ENCODE measurements around the gene AHDC1. TPM values are rescaled to one million over a fixed set of nuclear protein-coding genes. Genes with fewer than 3 reads are reported as not detected.

The AHDC1 gene
- total and polyA plus RNA-seq, 9 of the 15 experiments (the other 6 are each of a cell fraction or from before 2014, with no cell fraction given) = 0.21 to 36.4 (median 4.7) TPM

DNA sequence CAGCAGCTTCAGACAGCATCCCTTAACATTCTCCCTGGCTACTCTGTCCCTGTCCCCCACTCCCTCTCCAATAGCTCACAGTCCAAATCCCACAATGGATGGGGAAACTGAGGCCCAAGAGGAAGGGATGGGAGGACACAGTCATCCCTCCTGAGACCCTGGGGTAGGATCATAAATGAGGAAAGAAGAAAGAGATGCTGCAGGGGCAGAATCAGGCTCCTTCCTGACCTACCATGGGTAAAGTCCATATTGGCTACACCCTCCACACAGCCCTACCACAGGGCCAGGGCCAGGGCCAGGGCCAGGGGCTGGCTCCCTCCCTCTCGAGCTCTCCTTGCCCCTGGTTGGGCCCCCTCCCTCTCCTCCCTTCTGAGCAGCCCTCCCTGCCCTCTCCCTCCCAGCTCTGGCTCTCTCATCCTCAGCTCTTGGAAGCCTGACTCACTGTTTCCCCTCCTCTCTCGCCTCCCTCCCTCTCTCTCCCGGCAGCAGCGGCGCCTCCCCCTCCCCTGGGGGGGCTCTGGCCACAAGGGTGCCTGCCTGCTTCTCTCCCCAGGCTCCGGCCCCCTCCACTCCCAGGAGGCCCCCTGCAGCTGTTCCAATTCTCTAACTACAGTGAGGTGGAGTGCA, 4.9 kb downstream of the AHDC1 start (continued):
- no peak for TF ChIP-seq ZNF785 (CRISPR knock-in tag; IDR thresholded peaks at IDR 0.05)
- TF ChIP-seq POLR2AphosphoS2 (IDR thresholded peaks at IDR 0.05; ENCODE audit: low read length) = no peak
- TF ChIP-seq, protein P1, sequence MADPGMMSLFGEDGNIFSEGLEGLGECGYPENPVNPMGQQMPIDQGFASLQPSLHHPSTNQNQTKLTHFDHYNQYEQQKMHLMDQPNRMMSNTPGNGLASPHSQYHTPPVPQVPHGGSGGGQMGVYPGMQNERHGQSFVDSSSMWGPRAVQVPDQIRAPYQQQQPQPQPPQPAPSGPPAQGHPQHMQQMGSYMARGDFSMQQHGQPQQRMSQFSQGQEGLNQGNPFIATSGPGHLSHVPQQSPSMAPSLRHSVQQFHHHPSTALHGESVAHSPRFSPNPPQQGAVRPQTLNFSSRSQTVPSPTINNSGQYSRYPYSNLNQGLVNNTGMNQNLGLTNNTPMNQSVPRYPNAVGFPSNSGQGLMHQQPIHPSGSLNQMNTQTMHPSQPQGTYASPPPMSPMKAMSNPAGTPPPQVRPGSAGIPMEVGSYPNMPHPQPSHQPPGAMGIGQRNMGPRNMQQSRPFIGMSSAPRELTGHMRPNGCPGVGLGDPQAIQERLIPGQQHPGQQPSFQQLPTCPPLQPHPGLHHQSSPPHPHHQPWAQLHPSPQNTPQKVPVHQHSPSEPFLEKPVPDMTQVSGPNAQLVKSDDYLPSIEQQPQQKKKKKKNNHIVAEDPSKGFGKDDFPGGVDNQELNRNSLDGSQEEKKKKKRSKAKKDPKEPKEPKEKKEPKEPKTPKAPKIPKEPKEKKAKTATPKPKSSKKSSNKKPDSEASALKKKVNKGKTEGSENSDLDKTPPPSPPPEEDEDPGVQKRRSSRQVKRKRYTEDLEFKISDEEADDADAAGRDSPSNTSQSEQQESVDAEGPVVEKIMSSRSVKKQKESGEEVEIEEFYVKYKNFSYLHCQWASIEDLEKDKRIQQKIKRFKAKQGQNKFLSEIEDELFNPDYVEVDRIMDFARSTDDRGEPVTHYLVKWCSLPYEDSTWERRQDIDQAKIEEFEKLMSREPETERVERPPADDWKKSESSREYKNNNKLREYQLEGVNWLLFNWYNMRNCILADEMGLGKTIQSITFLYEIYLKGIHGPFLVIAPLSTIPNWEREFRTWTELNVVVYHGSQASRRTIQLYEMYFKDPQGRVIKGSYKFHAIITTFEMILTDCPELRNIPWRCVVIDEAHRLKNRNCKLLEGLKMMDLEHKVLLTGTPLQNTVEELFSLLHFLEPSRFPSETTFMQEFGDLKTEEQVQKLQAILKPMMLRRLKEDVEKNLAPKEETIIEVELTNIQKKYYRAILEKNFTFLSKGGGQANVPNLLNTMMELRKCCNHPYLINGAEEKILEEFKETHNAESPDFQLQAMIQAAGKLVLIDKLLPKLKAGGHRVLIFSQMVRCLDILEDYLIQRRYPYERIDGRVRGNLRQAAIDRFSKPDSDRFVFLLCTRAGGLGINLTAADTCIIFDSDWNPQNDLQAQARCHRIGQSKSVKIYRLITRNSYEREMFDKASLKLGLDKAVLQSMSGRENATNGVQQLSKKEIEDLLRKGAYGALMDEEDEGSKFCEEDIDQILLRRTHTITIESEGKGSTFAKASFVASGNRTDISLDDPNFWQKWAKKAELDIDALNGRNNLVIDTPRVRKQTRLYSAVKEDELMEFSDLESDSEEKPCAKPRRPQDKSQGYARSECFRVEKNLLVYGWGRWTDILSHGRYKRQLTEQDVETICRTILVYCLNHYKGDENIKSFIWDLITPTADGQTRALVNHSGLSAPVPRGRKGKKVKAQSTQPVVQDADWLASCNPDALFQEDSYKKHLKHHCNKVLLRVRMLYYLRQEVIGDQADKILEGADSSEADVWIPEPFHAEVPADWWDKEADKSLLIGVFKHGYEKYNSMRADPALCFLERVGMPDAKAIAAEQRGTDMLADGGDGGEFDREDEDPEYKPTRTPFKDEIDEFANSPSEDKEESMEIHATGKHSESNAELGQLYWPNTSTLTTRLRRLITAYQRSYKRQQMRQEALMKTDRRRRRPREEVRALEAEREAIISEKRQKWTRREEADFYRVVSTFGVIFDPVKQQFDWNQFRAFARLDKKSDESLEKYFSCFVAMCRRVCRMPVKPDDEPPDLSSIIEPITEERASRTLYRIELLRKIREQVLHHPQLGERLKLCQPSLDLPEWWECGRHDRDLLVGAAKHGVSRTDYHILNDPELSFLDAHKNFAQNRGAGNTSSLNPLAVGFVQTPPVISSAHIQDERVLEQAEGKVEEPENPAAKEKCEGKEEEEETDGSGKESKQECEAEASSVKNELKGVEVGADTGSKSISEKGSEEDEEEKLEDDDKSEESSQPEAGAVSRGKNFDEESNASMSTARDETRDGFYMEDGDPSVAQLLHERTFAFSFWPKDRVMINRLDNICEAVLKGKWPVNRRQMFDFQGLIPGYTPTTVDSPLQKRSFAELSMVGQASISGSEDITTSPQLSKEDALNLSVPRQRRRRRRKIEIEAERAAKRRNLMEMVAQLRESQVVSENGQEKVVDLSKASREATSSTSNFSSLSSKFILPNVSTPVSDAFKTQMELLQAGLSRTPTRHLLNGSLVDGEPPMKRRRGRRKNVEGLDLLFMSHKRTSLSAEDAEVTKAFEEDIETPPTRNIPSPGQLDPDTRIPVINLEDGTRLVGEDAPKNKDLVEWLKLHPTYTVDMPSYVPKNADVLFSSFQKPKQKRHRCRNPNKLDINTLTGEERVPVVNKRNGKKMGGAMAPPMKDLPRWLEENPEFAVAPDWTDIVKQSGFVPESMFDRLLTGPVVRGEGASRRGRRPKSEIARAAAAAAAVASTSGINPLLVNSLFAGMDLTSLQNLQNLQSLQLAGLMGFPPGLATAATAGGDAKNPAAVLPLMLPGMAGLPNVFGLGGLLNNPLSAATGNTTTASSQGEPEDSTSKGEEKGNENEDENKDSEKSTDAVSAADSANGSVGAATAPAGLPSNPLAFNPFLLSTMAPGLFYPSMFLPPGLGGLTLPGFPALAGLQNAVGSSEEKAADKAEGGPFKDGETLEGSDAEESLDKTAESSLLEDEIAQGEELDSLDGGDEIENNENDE (IDR thresholded peaks at IDR 0.05; ENCODE audit: low read depth, low read length) = no peak
- no peak for TF ChIP-seq BRD9 (IDR thresholded peaks at IDR 0.05; ENCODE audit: low read depth, partially characterized antibody)
- TF ChIP-seq, protein P2, sequence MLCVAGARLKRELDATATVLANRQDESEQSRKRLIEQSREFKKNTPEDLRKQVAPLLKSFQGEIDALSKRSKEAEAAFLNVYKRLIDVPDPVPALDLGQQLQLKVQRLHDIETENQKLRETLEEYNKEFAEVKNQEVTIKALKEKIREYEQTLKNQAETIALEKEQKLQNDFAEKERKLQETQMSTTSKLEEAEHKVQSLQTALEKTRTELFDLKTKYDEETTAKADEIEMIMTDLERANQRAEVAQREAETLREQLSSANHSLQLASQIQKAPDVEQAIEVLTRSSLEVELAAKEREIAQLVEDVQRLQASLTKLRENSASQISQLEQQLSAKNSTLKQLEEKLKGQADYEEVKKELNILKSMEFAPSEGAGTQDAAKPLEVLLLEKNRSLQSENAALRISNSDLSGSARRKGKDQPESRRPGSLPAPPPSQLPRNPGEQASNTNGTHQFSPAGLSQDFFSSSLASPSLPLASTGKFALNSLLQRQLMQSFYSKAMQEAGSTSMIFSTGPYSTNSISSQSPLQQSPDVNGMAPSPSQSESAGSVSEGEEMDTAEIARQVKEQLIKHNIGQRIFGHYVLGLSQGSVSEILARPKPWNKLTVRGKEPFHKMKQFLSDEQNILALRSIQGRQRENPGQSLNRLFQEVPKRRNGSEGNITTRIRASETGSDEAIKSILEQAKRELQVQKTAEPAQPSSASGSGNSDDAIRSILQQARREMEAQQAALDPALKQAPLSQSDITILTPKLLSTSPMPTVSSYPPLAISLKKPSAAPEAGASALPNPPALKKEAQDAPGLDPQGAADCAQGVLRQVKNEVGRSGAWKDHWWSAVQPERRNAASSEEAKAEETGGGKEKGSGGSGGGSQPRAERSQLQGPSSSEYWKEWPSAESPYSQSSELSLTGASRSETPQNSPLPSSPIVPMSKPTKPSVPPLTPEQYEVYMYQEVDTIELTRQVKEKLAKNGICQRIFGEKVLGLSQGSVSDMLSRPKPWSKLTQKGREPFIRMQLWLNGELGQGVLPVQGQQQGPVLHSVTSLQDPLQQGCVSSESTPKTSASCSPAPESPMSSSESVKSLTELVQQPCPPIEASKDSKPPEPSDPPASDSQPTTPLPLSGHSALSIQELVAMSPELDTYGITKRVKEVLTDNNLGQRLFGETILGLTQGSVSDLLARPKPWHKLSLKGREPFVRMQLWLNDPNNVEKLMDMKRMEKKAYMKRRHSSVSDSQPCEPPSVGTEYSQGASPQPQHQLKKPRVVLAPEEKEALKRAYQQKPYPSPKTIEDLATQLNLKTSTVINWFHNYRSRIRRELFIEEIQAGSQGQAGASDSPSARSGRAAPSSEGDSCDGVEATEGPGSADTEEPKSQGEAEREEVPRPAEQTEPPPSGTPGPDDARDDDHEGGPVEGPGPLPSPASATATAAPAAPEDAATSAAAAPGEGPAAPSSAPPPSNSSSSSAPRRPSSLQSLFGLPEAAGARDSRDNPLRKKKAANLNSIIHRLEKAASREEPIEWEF (CRISPR knock-in tag; IDR thresholded peaks at IDR 0.05) = no peak
- TF ChIP-seq SRF (CRISPR knock-in tag; IDR thresholded peaks at IDR 0.05) = no peak; a peak in 1 of 4 replicates
- no peak for TF ChIP-seq ZNF77 (CRISPR knock-in tag; IDR thresholded peaks at IDR 0.05)
- 0 out of 2 replicates have a peak, but pooled peaks have one; percentile 23 for TF ChIP-seq ZNF12 (CRISPR knock-in tag; IDR thresholded peaks at IDR 0.05)
- TF ChIP-seq EP300 (IDR thresholded peaks at IDR 0.05; ENCODE audit: low read length) = peak; percentile 2; the same call in 1 of the 2 replicates

Data from K562 (cell line).